Stimulated activated CD4-positive, alpha-beta T cell treated with anti-CD3 and anti-CD28 coated beads, TNF-alpha, amount 100 ng/mL, for 24 hours (primary cell): ENCODE measurements around the gene ACBD6.

Experiments
- DNase-seq, 3 experiments: peaks; one replicate each; pipeline ENCODE4 v3.0.0-alpha.2; 2020; ENCODE audit warnings: low read depth in 3 of 3

Gene ACBD6

GRCh38 chr1:180370597-180370996 lies 131.8 kb downstream of the ACBD6 start:
- DNase-seq, result no peak

DNA sequence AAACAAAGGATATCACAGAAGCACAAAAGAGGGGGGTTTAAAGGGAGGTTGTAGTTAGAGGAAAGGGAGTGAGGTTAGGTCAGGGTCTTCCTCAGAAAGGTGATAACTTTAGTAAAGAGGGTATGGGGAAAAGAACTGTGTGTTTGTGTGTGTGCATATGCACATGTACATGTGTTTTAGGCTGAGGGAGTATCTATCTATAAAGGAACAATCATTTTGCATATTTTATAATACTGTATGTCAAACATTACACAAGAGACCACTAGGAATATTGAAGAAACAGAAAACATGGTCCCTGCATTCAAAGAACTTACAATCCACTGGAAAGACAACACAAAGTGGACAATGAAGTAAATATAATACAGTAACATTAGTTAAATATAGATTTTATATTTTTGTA lies 132.2 kb downstream of the ACBD6 start:
- DNase-seq, result no peak

DNA sequence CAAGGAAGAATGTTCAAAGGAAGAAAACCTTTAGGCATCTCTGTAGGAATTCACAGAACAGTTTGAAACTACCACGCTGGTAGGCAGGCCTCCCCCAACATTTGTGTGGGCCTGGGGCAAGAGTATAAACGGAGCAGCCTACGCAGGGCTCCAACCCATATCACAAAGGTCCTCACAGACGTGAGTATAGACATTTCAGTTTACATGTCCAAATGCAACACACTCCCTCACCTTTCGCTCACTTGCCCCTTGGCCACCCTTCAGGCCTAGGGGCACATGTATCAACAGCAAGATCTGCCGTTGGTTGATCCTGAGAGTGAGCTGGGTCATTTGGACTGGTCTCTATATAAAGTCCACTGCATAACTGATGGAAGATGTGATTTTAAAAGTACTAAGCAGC lies 133.3 kb downstream of the ACBD6 start:
- DNase-seq, result no peak

- DNase-seq, result no peak
These were observed 135.9 kb downstream of the ACBD6 start for GRCh38 chr1:180366371-180367068.

DNA sequence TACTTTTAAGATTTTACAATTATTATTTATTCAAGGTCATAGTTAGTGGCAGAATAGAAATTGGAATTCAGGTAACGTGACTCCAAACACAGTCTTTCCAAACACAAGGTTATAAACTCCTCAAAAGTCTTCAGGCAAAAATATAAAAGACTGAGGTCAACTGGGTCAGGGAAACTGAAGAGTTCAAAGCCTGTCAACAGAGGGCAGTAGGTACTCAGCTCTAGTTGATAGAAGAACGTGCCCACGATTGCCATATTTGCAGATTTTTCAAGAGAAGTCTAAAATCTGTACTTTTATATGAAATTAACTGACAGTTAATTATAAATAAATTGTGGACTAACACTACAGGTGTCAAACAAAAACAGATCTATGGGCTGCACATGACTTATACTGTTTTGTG lies 137.3 kb downstream of the ACBD6 start:
- DNase-seq, result no peak

- DNase-seq, result no peak
These were observed 139.0 kb downstream of the ACBD6 start for GRCh38 chr1:180363246-180363995.

DNA sequence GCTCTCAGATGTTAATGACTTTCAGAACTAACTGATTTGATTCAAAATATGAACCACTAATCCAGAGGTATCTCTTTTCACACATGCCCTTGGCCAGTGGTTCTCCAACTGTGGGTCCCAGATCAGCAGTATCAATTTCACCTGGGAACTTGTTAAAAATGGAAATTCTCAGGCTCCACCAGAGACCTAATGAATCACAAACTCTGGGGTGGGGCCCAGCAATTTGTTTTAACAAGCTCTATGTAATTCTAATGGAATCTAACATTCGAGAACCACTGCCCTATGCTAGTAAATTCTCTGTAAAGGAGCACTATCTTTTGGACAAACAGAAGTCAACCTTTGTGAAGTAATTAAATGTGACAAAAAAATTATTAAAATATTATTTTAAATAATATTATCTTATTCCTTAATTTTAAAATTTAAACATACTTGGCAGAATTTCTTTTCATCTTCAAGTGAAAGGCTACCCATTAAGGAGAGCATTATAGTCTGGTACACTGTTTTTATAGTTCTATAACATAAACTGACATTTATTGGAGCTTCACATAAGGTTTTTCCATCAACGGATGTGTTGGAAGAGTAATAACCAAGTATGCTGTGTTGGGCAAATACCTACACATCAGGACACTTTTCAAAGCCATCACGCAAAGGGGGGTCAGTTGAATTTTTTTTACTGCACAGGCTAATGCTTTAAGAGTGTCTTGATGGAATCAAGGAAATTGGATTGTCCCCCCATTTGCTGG lies 141.9 kb downstream of the ACBD6 start:
- no peak for DNase-seq

DNA sequence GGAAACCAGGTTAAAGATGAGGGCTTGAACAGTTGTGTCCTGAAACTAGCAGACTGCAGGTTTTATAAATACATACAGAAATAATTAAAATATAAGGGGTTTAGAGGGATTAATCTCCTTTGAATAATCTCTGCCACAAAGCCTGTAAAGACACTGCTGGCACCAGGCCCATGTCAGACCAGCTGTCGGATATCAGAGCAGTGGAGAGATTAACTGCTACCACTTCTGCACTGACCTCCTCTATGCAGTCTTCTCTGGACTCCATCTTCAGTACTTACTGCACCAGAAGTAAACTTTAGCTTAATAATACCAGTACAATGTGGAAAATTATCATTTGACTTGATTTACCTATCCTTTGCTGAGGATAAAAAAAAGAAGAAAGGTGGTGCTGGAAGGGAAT lies 143.7 kb downstream of the ACBD6 start:
- no peak for DNase-seq

- DNase-seq, result no peak
These were observed 148.4 kb downstream of the ACBD6 start for GRCh38 chr1:180353945-180354344.

DNA sequence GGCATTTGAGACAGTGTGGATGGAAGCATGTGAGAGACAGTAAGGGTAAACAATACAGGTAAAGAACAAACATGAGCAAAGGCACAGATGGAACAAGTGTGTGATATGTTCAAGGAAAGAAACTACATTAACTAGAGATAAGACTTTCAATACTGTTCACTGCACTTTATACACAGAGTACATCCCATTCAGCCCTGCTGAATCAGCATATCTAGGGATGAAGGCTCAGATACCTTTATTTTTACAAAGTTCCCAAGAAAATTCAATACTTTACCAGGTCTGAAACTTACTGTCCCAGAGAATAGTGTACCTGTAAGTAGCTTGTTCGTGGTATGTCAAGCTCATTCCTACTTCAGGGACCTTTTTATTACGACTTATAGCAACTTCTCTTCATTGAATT lies 149.8 kb downstream of the ACBD6 start:
- DNase-seq, result no peak

- DNase-seq, result no peak
These were observed 150.4 kb downstream of the ACBD6 start for GRCh38 chr1:180352021-180352420.

DNA sequence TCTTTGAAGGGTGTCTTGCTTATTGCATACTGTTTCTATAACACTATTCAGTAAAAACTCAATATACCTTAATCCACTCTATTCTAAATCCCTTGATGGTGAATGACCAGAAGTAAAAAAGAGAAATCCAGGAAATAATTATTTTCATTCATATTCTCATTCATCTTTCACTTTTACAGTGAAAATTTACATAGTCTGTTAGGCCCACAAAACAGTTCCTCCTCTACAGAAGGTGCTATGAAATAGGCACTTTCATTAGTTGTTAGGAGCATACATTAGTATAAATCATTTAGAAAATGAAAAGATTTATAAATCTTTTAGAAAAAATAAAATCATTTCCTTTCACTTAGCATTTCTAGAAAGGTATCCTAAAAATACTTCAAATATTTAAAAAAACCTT lies 157.2 kb downstream of the ACBD6 start:
- DNase-seq, result no peak

GRCh38 chr1:180343921-180344769 lies 158.2 kb downstream of the ACBD6 start:
- no peak for DNase-seq

- no peak for DNase-seq
These were observed 175.3 kb downstream of the ACBD6 start for GRCh38 chr1:180327089-180327488.

- DNase-seq, result no peak
These were observed 189.5 kb downstream of the ACBD6 start for GRCh38 chr1:180312926-180313325.

DNA sequence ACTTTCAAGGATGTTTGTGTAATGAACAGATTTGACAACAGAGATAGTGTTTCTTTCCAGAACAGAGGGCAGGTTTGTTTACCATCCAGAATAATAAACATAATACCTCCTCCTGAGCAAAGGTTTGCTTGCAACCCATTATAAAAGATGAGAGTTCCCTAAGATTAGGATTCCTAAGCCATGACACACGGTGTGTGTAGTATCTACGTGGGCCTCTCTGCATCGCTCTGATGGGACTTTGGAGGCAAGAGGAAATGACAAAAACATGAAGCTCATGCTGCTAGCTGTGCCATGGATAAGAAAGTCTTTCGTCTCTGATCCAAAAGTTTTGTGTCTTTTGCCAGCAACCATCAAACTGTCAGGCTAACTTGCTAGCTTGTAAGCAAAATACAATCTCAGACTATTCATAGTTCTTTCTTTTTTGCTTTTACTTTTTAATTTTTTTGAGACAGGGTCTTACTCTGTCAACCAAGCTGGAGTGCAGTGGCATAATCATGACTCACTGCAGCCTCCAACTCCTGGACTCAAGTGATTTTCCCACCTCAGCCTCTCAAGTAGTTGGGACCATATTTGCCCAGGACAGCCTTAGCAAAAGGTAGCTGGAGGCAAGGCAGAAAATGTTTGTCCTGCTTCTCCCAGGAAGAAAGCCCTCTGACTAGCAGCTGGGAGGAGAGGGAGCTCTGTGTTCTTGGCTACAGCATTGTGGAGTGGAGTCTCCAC lies 191.2 kb downstream of the ACBD6 start:
- DNase-seq, result no peak

DNA sequence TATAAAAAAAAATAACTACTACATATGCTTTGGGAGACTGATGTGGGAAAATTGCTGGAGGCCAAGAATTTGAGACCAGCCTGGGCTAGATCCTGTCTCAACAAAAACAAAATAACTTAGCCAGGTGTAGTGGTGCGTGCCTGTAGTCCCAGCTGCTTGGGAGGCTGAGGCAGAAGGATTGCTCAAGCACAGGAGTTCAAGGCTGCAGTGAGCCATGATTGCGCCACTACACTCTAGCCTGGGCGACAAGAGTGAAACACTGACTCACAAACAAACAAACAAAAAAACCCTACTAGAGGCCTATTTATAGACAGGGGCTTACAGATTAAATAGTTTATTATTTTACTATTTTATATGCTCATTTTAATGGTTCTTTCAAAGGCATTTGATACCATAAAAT lies 192.3 kb downstream of the ACBD6 start:
- DNase-seq, result no peak

- DNase-seq, result no peak
These were observed 193.0 kb downstream of the ACBD6 start for GRCh38 chr1:180309338-180309737.

GRCh38 chr1:180301135-180301742 lies 201.1 kb downstream of the ACBD6 start:
- DNase-seq, result no peak

- DNase-seq, result no peak
These were observed 202.7 kb downstream of the ACBD6 start for GRCh38 chr1:180299479-180300221.
